ENCODE measurements around the gene FAM9C. TPM values are rescaled to one million over a fixed set of nuclear protein-coding genes. Genes with fewer than 3 reads are reported as not detected.
A peak's percentile ranks its signal among the peaks of the same experiment; 100 is the strongest.
"Not testable (repeated sequence)": the region's sequence is repeated elsewhere in the genome, so short reads cannot be mapped to it uniquely, and the experiment has no call there.

FAM9C gene
- total and polyA plus RNA-seq, 2 experiments from 2014 or later, result not detected

DNA sequence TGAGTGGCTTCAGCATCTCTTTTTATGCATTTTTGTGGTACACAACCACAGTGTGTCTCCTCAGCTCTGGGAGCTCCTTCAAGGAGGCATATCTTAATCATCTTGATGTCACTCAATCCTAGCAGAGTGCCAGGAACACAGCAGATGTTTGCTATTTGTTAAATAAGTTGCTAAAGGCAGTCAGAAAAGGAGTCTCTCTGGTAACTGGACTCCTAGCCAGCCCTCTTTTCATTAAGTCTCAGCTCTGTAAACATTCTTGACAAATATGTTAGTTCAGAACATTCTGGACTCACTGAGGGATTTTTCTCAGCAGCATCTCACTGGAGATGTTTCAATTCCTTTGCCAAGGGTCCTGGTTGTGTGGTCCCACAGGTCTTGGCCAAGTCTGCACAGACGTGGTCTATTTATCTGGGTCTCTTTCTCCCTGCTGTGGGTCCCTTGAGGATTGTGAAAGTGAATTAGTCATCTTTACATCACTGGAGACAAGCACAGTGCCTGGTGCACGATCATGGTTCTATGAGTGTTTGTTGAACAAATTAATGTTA, 20.3 kb upstream of the FAM9C start:
- in situ Hi-C loops (cut with MboI), result no loop called here
- Histone ChIP-seq H3K9me2 (ENCODE audit: insufficient read depth) (no peaks in the 10 kb centered on the region), H3K27ac (peak overlapping the region; percentile 42; the same call in 1 of the 2 replicates), H2AFZ (no peak overlapping the region), H3K36me3 (ENCODE audit: low read depth) (no peaks in the 10 kb centered on the region), H3K4me2 (ENCODE audit: unreplicated experiment) (no peak overlapping the region), H3K4me3 (no peak overlapping the region), H3K9ac (no peak overlapping the region), H3F3A (ENCODE audit: insufficient read depth) (peaks cover 10% of the 10 kb centered on the region; the same call in 1 of the 2 replicates), H3K79me2 (ENCODE audit: insufficient read depth) (no peaks in the 10 kb centered on the region), H3K27me3 (replicated peaks; ENCODE audit: insufficient read depth) (no peaks in the 10 kb centered on the region), H3K9me3 (ENCODE audit: low read depth) (no peaks in the 10 kb centered on the region), H4K20me1 (ENCODE audit: insufficient read depth) (no peaks in the 10 kb centered on the region), H3K4me1 (ENCODE audit: insufficient read depth) (peaks cover 8% of the 10 kb centered on the region)
- 0 to 6% methylated on average over 2 of the region's 2 CpGs for WGBS, 2 experiments (ENCODE audit: low coverage in 1 of 2, low lambda C conversion rate in 2 of 2, missing lambda C conversion rate in 2 of 2)
- no peak for TF ChIP-seq EZH2 (IDR thresholded peaks at IDR 0.05; ENCODE audit: insufficient read depth, poor library complexity, severe bottlenecking)
- TF ChIP-seq EZH2phosphoT487 (IDR thresholded peaks at IDR 0.05; ENCODE audit: insufficient read depth, low read depth), result no peak
- peak; percentile 66 for DNase-seq

GRCh38 chrX:13063124-13063523, 18.7 kb upstream of the FAM9C start:
- 98 to 100% methylated on average over 2 of the region's 2 CpGs for WGBS, 2 experiments (ENCODE audit: low coverage in 1 of 2, low lambda C conversion rate in 2 of 2, missing lambda C conversion rate in 2 of 2)
- H3K27me3 ChIP-seq (replicated peaks; ENCODE audit: insufficient read depth); H3K79me2 ChIP-seq (ENCODE audit: insufficient read depth); H3K4me2 ChIP-seq (ENCODE audit: unreplicated experiment); H2AFZ ChIP-seq; H3K36me3 ChIP-seq (ENCODE audit: low read depth); H3K9ac ChIP-seq; DNase-seq; H4K20me1 ChIP-seq (ENCODE audit: insufficient read depth); H3K9me2 ChIP-seq (ENCODE audit: insufficient read depth); H3K27ac ChIP-seq; H3K9me3 ChIP-seq (ENCODE audit: low read depth); H3K4me3 ChIP-seq; in situ Hi-C loops (cut with MboI): not testable (repeated sequence)
- H3F3A ChIP-seq (ENCODE audit: insufficient read depth), result peaks cover 10% of the 10 kb centered on the region; the same call in 1 of the 2 replicates
- peaks cover 10% of the 10 kb centered on the region for H3K4me1 ChIP-seq (ENCODE audit: insufficient read depth)

DNA sequence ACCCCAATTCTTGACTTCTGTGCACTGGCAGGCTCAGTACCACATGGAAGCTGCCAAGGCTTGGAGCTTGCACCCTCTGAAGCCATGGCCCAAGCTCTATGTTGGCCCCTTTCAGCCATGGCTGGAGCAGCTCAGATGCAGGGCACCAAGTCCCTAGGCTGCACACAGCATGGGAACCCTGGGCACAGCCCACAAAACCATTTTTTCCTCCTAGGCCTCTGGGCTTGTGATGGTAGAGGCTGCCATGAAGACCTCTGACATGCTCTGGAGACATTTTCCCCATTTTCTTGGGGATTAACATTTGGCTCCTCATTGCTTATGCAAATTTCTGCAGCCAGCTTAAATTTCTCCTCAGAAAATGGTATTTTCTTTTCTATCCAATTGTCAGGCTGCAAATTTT, 17.9 kb upstream of the FAM9C start:
- H3K27me3 ChIP-seq (replicated peaks; ENCODE audit: insufficient read depth); H2AFZ ChIP-seq; H3K9ac ChIP-seq; DNase-seq; H4K20me1 ChIP-seq (ENCODE audit: insufficient read depth); H3K4me2 ChIP-seq (ENCODE audit: unreplicated experiment); in situ Hi-C loops (cut with MboI); H3K27ac ChIP-seq; H3K9me3 ChIP-seq (ENCODE audit: low read depth); H3K36me3 ChIP-seq (ENCODE audit: low read depth); H3K9me2 ChIP-seq (ENCODE audit: insufficient read depth); H3K4me3 ChIP-seq; H3K79me2 ChIP-seq (ENCODE audit: insufficient read depth): not testable (repeated sequence)
- peaks cover 10% of the 10 kb centered on the region; the same call in 1 of the 2 replicates for H3F3A ChIP-seq (ENCODE audit: insufficient read depth)
- H3K4me1 ChIP-seq (ENCODE audit: insufficient read depth), result peaks cover 10% of the 10 kb centered on the region

DNA sequence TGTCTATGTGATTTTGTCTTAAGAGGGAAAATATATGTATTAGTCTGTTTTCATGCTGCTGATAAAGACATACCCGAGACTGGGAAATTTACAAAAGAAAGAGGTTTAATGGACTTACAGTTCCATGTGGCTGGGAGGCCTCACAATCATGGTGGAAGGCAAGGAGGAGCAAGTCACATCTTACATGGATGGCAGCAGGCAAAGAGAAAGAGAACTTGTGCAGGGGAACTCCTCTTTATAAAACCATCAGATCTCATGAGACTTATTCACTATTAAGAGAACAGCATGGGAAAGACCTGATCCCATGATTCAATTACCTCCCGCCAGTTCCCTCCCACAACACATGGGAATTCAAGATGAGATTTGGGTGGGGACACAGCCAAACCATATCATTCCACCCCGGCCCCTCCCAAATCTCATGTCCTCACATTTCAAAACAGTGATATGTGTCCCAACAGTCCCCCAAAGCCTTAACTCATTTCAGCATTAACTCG, 16.8 kb upstream of the FAM9C start:
- 97 to 100% methylated on average over 2 to 4 of the region's 4 CpGs for WGBS, 2 experiments (ENCODE audit: low coverage in 1 of 2, low lambda C conversion rate in 2 of 2, missing lambda C conversion rate in 2 of 2)
- DNase-seq; H3K36me3 ChIP-seq (ENCODE audit: low read depth); H3K9ac ChIP-seq; H3K4me2 ChIP-seq (ENCODE audit: unreplicated experiment); H3K9me2 ChIP-seq (ENCODE audit: insufficient read depth); H3K27me3 ChIP-seq (replicated peaks; ENCODE audit: insufficient read depth); H3K79me2 ChIP-seq (ENCODE audit: insufficient read depth); H3K9me3 ChIP-seq (ENCODE audit: low read depth); H3K4me3 ChIP-seq; H2AFZ ChIP-seq; H3K27ac ChIP-seq; H4K20me1 ChIP-seq (ENCODE audit: insufficient read depth); in situ Hi-C loops (cut with MboI): not testable (repeated sequence)
- peaks cover 10% of the 10 kb centered on the region; the same call in 1 of the 2 replicates for H3F3A ChIP-seq (ENCODE audit: insufficient read depth)
- peaks cover 10% of the 10 kb centered on the region for H3K4me1 ChIP-seq (ENCODE audit: insufficient read depth)
